Placental pericyte (primary cell): ENCODE results near the gene ST6GALNAC1. TPM values are rescaled to one million over a fixed set of nuclear protein-coding genes. Genes with fewer than 3 reads are reported as not detected.

Experiments used
- small RNA-seq: library from RNA; depleted of rRNA; stranded (forward); fragments of <200 nt; gene quantifications from one replicate; pipeline ENCODE3, GENCODE V24; 2012; ENCODE audit warnings: low replicate concordance
- total RNA-seq: library from RNA; depleted of rRNA; stranded (reverse); fragments of >200 nt; gene quantifications from 2 replicates; pipeline ENCODE4 v1.2.3, GENCODE V29; 2012

The ST6GALNAC1 gene, protein sequence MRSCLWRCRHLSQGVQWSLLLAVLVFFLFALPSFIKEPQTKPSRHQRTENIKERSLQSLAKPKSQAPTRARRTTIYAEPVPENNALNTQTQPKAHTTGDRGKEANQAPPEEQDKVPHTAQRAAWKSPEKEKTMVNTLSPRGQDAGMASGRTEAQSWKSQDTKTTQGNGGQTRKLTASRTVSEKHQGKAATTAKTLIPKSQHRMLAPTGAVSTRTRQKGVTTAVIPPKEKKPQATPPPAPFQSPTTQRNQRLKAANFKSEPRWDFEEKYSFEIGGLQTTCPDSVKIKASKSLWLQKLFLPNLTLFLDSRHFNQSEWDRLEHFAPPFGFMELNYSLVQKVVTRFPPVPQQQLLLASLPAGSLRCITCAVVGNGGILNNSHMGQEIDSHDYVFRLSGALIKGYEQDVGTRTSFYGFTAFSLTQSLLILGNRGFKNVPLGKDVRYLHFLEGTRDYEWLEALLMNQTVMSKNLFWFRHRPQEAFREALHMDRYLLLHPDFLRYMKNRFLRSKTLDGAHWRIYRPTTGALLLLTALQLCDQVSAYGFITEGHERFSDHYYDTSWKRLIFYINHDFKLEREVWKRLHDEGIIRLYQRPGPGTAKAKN
- not detected in 2 replicates for total RNA-seq

DNA sequence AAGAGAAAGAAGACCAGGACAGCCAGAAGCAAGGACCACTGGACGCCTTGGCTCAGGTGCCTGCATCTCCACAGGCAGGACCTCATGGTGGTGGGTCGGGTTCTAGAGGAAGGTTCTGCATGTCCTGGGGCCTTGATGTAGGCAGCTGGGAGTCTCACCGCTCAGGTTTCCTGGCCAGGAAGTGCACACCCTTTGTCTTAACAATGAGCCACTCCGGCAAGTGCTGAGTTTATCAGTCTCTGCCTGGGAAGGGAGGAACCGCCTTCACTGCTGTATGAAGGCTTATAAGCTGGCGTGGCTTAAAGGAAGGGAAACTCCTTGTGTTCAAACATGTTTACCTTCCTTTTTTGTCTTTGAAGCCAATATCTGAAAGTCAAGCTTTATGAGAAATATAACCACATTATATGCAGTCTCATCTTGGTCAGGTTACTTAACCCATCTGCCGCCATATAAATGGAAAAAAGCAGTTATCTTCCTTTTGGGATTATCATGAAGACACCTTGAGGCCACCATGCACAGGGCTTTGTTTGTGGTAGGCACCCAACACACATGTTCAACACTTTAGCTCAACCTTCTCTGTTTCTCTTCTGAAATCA is at the start of gene ST6GALNAC1:
Gene ST6GALNAC1 (minus strand): TSS at position 205 of the 596 bp plus-strand sequence. CDS start 119 bp downstream, at position 86.

DNA sequence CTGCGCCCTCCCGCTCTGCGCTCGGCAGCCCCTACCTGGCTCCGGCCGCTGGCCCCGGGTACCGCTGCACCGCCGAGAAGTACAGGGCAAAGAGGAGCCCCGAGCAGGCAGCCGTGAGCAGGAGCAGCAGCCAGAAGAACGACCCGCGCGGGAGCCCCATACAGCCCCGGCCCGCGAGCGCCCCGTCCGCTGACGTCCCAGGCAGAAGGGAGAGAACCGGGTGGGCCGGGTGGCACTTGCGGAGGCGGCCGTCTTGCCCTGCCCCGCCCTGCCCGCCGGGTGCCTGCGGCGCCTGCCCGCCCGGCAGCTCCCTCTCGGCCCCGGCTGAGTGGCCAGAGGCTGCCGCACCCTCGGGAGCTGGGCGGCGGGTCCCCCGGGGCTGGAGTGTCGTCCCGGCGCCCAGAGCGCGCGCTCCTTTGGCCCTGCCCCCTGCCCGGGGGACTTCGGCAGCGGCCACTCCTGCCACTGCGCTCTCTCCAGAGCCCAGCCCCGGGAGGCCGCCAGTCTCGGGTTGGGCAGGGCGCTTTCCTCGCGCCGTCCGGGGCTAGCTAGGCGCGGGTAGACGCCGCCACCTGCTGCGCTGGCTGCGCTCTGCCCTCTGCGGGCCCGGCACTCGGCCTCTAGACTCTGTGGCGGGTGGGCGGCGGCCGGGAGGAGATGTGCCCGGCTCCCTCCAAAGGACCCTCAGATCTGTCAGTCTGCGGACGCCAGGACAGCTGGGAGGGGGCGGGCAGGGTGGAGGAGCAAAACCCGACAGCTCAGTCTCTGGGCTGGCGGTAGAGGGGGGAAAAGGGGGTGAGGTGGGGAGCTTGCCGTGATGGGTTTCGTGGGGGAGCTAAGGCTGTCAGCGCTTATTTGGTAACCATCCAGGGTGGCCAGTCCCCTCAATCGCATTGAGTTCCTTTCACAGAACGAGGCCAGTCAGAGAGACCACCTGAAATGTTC is 57.6 kb downstream of the ST6GALNAC1 start, which contains the start of gene ST6GALNAC2:
Gene ST6GALNAC2 (minus strand): TSS at position 212 of the 945 bp plus-strand sequence. CDS start 52 bp downstream, at position 160.

Small RNA genes within 50 kb of the gene (small RNA-seq; reads per million reads assigned to genes)
- gene AC015802.2 = not detected
- gene RNU6-227P = 0.13 reads per million

Other genes starting within 250 kb of the ST6GALNAC1 start
- 24.9 and 30.1 TPM in 2 replicates for gene UBE2O, start 190.6 kb downstream of the ST6GALNAC1 start, total RNA-seq
- gene AANAT, start 176.2 kb downstream of the ST6GALNAC1 start, total RNA-seq = not detected in 2 replicates
- 34.4 and 40.2 TPM in 2 replicates for gene RHBDF2, start 142.3 kb downstream of the ST6GALNAC1 start, total RNA-seq
- gene CYGB, start 106.0 kb downstream of the ST6GALNAC1 start, total RNA-seq = 73.5 and 104 TPM in 2 replicates
- gene PRCD, start 103.7 kb downstream of the ST6GALNAC1 start, total RNA-seq = 3.5 and 4.3 TPM in 2 replicates
- 1.3 and 2.6 TPM in 2 replicates for gene ST6GALNAC2, start 57.9 kb downstream of the ST6GALNAC1 start, total RNA-seq
- 194 and 211 TPM in 2 replicates for gene MXRA7, start 67.2 kb upstream of the ST6GALNAC1 start, total RNA-seq
- gene JMJD6, start 82.8 kb upstream of the ST6GALNAC1 start, total RNA-seq = 24.2 and 37.0 TPM in 2 replicates
- gene METTL23, start 83.1 kb upstream of the ST6GALNAC1 start, total RNA-seq = 17.7 and 25.5 TPM in 2 replicates
- gene SRSF2, start 93.6 kb upstream of the ST6GALNAC1 start, total RNA-seq = 122 and 305 TPM in 2 replicates
- gene MFSD11, start 94.4 kb upstream of the ST6GALNAC1 start, total RNA-seq = 28.9 and 56.1 TPM in 2 replicates
- 0.22 and 0.86 TPM in 2 replicates for gene MGAT5B, start 224.6 kb upstream of the ST6GALNAC1 start, total RNA-seq